ENCODE measurements around the gene PPP1R2.
A peak's percentile ranks its signal among the peaks of the same experiment; 100 is the strongest.

The PPP1R2 gene

GRCh38 chr3:195553268-195553667 is 10.1 kb upstream of the PPP1R2 start:
- H3K27ac ChIP-seq (ENCODE audit: low read depth in 2 of 2, low read length in 2 of 2): no peak overlapping the region
- no peak overlapping the region for H3K9ac ChIP-seq (ENCODE audit: low read depth in 1 of 2, low read length in 2 of 2)
- H3K4me1 ChIP-seq (ENCODE audit: control insufficient read depth in 2 of 2, insufficient read depth in 2 of 2, low read length in 2 of 2): peaks cover 21 to 28% of the 10 kb centered on the region in 2 donors
- H3K36me3 ChIP-seq (ENCODE audit: control insufficient read depth in 2 of 2, insufficient read depth in 2 of 2, low read length in 2 of 2): no peaks in the 10 kb centered on the region
- H3K9me3 ChIP-seq (ENCODE audit: control insufficient read depth in 2 of 2, low read length in 2 of 2): no peaks in the 10 kb centered on the region
- H3K27me3 ChIP-seq (ENCODE audit: control insufficient read depth in 2 of 2, insufficient read depth in 2 of 2, low read length in 2 of 2): no peaks in the 10 kb centered on the region
- no peak overlapping the region for H3K4me3 ChIP-seq (ENCODE audit: low read length in 2 of 2)

- Histone ChIP-seq H3K27ac (ENCODE audit: low read depth in 2 of 2, low read length in 2 of 2) (peak overlapping the region; percentile 20 to 43), H3K4me1 (ENCODE audit: control insufficient read depth in 2 of 2, insufficient read depth in 2 of 2, low read length in 2 of 2) (peaks cover 27 to 29% of the 10 kb centered on the region in 2 donors), H3K9ac (ENCODE audit: low read depth in 1 of 2, low read length in 2 of 2) (no peak overlapping the region), H3K27me3 (ENCODE audit: control insufficient read depth in 2 of 2, insufficient read depth in 2 of 2, low read length in 2 of 2) (no peaks in the 10 kb centered on the region), H3K4me3 (ENCODE audit: low read length in 2 of 2) (no peak overlapping the region), H3K36me3 (ENCODE audit: control insufficient read depth in 2 of 2, insufficient read depth in 2 of 2, low read length in 2 of 2) (no peaks in the 10 kb centered on the region), H3K9me3 (ENCODE audit: control insufficient read depth in 2 of 2, low read length in 2 of 2) (no peaks in the 10 kb centered on the region)
Measured at GRCh38 chr3:195551381-195551978, 8.4 kb upstream of the PPP1R2 start.

GRCh38 chr3:195550723-195551122 is 7.6 kb upstream of the PPP1R2 start:
- Histone ChIP-seq H3K9ac (ENCODE audit: low read depth in 1 of 2, low read length in 2 of 2) (peak overlapping the region in 1 of 2 donors; percentile 17), H3K36me3 (ENCODE audit: control insufficient read depth in 2 of 2, insufficient read depth in 2 of 2, low read length in 2 of 2) (no peaks in the 10 kb centered on the region), H3K9me3 (ENCODE audit: control insufficient read depth in 2 of 2, low read length in 2 of 2) (no peaks in the 10 kb centered on the region), H3K27ac (ENCODE audit: low read depth in 2 of 2, low read length in 2 of 2) (peak overlapping the region; percentile 60 to 78), H3K4me3 (ENCODE audit: low read length in 2 of 2) (peak overlapping the region in 1 of 2 donors; percentile 56), H3K27me3 (ENCODE audit: control insufficient read depth in 2 of 2, insufficient read depth in 2 of 2, low read length in 2 of 2) (no peaks in the 10 kb centered on the region), H3K4me1 (ENCODE audit: control insufficient read depth in 2 of 2, insufficient read depth in 2 of 2, low read length in 2 of 2) (peaks cover 33 to 34% of the 10 kb centered on the region in 2 donors)

- H3K9ac ChIP-seq (ENCODE audit: low read depth in 1 of 2, low read length in 2 of 2): peak overlapping the region in 1 of 2 donors; percentile 7
Measured at GRCh38 chr3:195549931-195550519, 6.9 kb upstream of the PPP1R2 start.

GRCh38 chr3:195548987-195549386 is 5.9 kb upstream of the PPP1R2 start:
- Histone ChIP-seq H3K4me1 (ENCODE audit: control insufficient read depth in 2 of 2, insufficient read depth in 2 of 2, low read length in 2 of 2) (peaks cover 34 to 38% of the 10 kb centered on the region in 2 donors), H3K27ac (ENCODE audit: low read depth in 2 of 2, low read length in 2 of 2) (peak overlapping the region in 1 of 2 donors; percentile 53)

More at GRCh38 chr3:195549931-195550519, 6.9 kb upstream of the PPP1R2 start:
- Histone ChIP-seq H3K4me3 (ENCODE audit: low read length in 2 of 2) (peak overlapping the region; percentile 31 to 35), H3K27ac (ENCODE audit: low read depth in 2 of 2, low read length in 2 of 2) (peak overlapping the region; percentile 65 to 78), H3K4me1 (ENCODE audit: control insufficient read depth in 2 of 2, insufficient read depth in 2 of 2, low read length in 2 of 2) (peaks cover 34% of the 10 kb centered on the region in 2 donors), H3K36me3 (ENCODE audit: control insufficient read depth in 2 of 2, insufficient read depth in 2 of 2, low read length in 2 of 2) (no peaks in the 10 kb centered on the region), H3K27me3 (ENCODE audit: control insufficient read depth in 2 of 2, insufficient read depth in 2 of 2, low read length in 2 of 2) (no peaks in the 10 kb centered on the region), H3K9me3 (ENCODE audit: control insufficient read depth in 2 of 2, low read length in 2 of 2) (no peaks in the 10 kb centered on the region)

GRCh38 chr3:195548501-195548900 is 5.4 kb upstream of the PPP1R2 start:
- peaks cover 38 to 43% of the 10 kb centered on the region in 2 donors for H3K4me1 ChIP-seq (ENCODE audit: control insufficient read depth in 2 of 2, insufficient read depth in 2 of 2, low read length in 2 of 2)
- peak overlapping the region in 1 of 2 donors; percentile 9 for H3K9ac ChIP-seq (ENCODE audit: low read depth in 1 of 2, low read length in 2 of 2)
- H3K4me3 ChIP-seq (ENCODE audit: low read length in 2 of 2): peak overlapping the region in 1 of 2 donors; percentile 20
- H3K27ac ChIP-seq (ENCODE audit: low read depth in 2 of 2, low read length in 2 of 2): peak overlapping the region in 1 of 2 donors; percentile 53
- no peaks in the 10 kb centered on the region for H3K9me3 ChIP-seq (ENCODE audit: control insufficient read depth in 2 of 2, low read length in 2 of 2)
- no peaks in the 10 kb centered on the region for H3K36me3 ChIP-seq (ENCODE audit: control insufficient read depth in 2 of 2, insufficient read depth in 2 of 2, low read length in 2 of 2)
- no peaks in the 10 kb centered on the region for H3K27me3 ChIP-seq (ENCODE audit: control insufficient read depth in 2 of 2, insufficient read depth in 2 of 2, low read length in 2 of 2)

More at GRCh38 chr3:195548987-195549386, 5.9 kb upstream of the PPP1R2 start:
- no peaks in the 10 kb centered on the region for H3K9me3 ChIP-seq (ENCODE audit: control insufficient read depth in 2 of 2, low read length in 2 of 2)
- H3K27me3 ChIP-seq (ENCODE audit: control insufficient read depth in 2 of 2, insufficient read depth in 2 of 2, low read length in 2 of 2): no peaks in the 10 kb centered on the region
- H3K4me3 ChIP-seq (ENCODE audit: low read length in 2 of 2): no peak overlapping the region
- H3K36me3 ChIP-seq (ENCODE audit: control insufficient read depth in 2 of 2, insufficient read depth in 2 of 2, low read length in 2 of 2): no peaks in the 10 kb centered on the region
- H3K9ac ChIP-seq (ENCODE audit: low read depth in 1 of 2, low read length in 2 of 2): peak overlapping the region in 1 of 2 donors; percentile 9

GRCh38 chr3:195548006-195548405 is 4.9 kb upstream of the PPP1R2 start:
- H3K36me3 ChIP-seq (ENCODE audit: control insufficient read depth in 2 of 2, insufficient read depth in 2 of 2, low read length in 2 of 2): no peaks in the 10 kb centered on the region
- H3K9ac ChIP-seq (ENCODE audit: low read depth in 1 of 2, low read length in 2 of 2): no peak overlapping the region
- no peaks in the 10 kb centered on the region for H3K27me3 ChIP-seq (ENCODE audit: control insufficient read depth in 2 of 2, insufficient read depth in 2 of 2, low read length in 2 of 2)
- H3K9me3 ChIP-seq (ENCODE audit: control insufficient read depth in 2 of 2, low read length in 2 of 2): no peaks in the 10 kb centered on the region
- H3K4me3 ChIP-seq (ENCODE audit: low read length in 2 of 2): peak overlapping the region in 1 of 2 donors; percentile 20
- H3K4me1 ChIP-seq (ENCODE audit: control insufficient read depth in 2 of 2, insufficient read depth in 2 of 2, low read length in 2 of 2): peaks cover 38 to 45% of the 10 kb centered on the region in 2 donors
- H3K27ac ChIP-seq (ENCODE audit: low read depth in 2 of 2, low read length in 2 of 2): peak overlapping the region in 1 of 2 donors; percentile 53

- H3K27me3 ChIP-seq (ENCODE audit: control insufficient read depth in 2 of 2, insufficient read depth in 2 of 2, low read length in 2 of 2): no peaks in the 10 kb centered on the region
- peaks cover 33 to 42% of the 10 kb centered on the region in 2 donors for H3K4me1 ChIP-seq (ENCODE audit: control insufficient read depth in 2 of 2, insufficient read depth in 2 of 2, low read length in 2 of 2)
- H3K9ac ChIP-seq (ENCODE audit: low read depth in 1 of 2, low read length in 2 of 2): no peak overlapping the region
- H3K36me3 ChIP-seq (ENCODE audit: control insufficient read depth in 2 of 2, insufficient read depth in 2 of 2, low read length in 2 of 2): no peaks in the 10 kb centered on the region
- H3K9me3 ChIP-seq (ENCODE audit: control insufficient read depth in 2 of 2, low read length in 2 of 2): no peaks in the 10 kb centered on the region
- peak overlapping the region; percentile 34 to 67 for H3K27ac ChIP-seq (ENCODE audit: low read depth in 2 of 2, low read length in 2 of 2)
- peak overlapping the region in 1 of 2 donors; percentile 37 for H3K4me3 ChIP-seq (ENCODE audit: low read length in 2 of 2)
Measured at GRCh38 chr3:195546130-195546560, 3.0 kb upstream of the PPP1R2 start.

GRCh38 chr3:195544634-195545033 is 1.5 kb upstream of the PPP1R2 start:
- no peaks in the 10 kb centered on the region for H3K27me3 ChIP-seq (ENCODE audit: control insufficient read depth in 2 of 2, insufficient read depth in 2 of 2, low read length in 2 of 2)
- H3K9me3 ChIP-seq (ENCODE audit: control insufficient read depth in 2 of 2, low read length in 2 of 2): no peaks in the 10 kb centered on the region
- H3K9ac ChIP-seq (ENCODE audit: low read depth in 1 of 2, low read length in 2 of 2): no peak overlapping the region
- H3K4me1 ChIP-seq (ENCODE audit: control insufficient read depth in 2 of 2, insufficient read depth in 2 of 2, low read length in 2 of 2): peaks cover 28 to 41% of the 10 kb centered on the region in 2 donors
- H3K27ac ChIP-seq (ENCODE audit: low read depth in 2 of 2, low read length in 2 of 2): peak overlapping the region in 1 of 2 donors; percentile 18
- no peak overlapping the region for H3K4me3 ChIP-seq (ENCODE audit: low read length in 2 of 2)
- no peaks in the 10 kb centered on the region for H3K36me3 ChIP-seq (ENCODE audit: control insufficient read depth in 2 of 2, insufficient read depth in 2 of 2, low read length in 2 of 2)

- Histone ChIP-seq H3K4me3 (ENCODE audit: low read length in 2 of 2) (no peak overlapping the region), H3K4me1 (ENCODE audit: control insufficient read depth in 2 of 2, insufficient read depth in 2 of 2, low read length in 2 of 2) (peaks cover 28 to 41% of the 10 kb centered on the region in 2 donors), H3K27ac (ENCODE audit: low read depth in 2 of 2, low read length in 2 of 2) (no peak overlapping the region), H3K9ac (ENCODE audit: low read depth in 1 of 2, low read length in 2 of 2) (peak overlapping the region in 1 of 2 donors; percentile 6), H3K36me3 (ENCODE audit: control insufficient read depth in 2 of 2, insufficient read depth in 2 of 2, low read length in 2 of 2) (no peaks in the 10 kb centered on the region), H3K9me3 (ENCODE audit: control insufficient read depth in 2 of 2, low read length in 2 of 2) (no peaks in the 10 kb centered on the region), H3K27me3 (ENCODE audit: control insufficient read depth in 2 of 2, insufficient read depth in 2 of 2, low read length in 2 of 2) (no peaks in the 10 kb centered on the region)
Measured at GRCh38 chr3:195544230-195544536, 1.1 kb upstream of the PPP1R2 start.

Measured in mucosa of rectum (tissue), 2 donors.